K562 (cell line): ENCODE results near the gene KCTD19. TPM values are rescaled to one million over a fixed set of nuclear protein-coding genes. Genes with fewer than 3 reads are reported as not detected.

ENCODE experiments used
- DACH1 ChIP-seq: fragments of 450-650 bp; IDR thresholded peaks from 2 replicates; pipeline ENCODE4 v1.6.1; 2018; ENCODE audit not compliant: partially characterized antibody
- DMBX1 ChIP-seq: fragments of 250-450 bp; sonication (Bioruptor Pico); IDR thresholded peaks from 2 replicates; pipeline ENCODE4 v1.8.0; 2022; ENCODE audit warnings: inconsistent platforms, mild to moderate bottlenecking, moderate library complexity, borderline replicate concordance
- ETS2 ChIP-seq: IDR thresholded peaks from 2 replicates; pipeline ENCODE4 v1.6.1; 2016; ENCODE audit warnings: borderline replicate concordance, missing genetic modification characterization, mild to moderate bottlenecking, moderate library complexity, missing compliant biosample characterization; ENCODE audit not compliant: poor library complexity, severe bottlenecking
- FOSL1 ChIP-seq: fragments of 200-800 bp; sonication (Bioruptor generic); conservative IDR thresholded peaks from 2 replicates; pipeline ENCODE4 v1.6.1; 2016; ENCODE audit warnings: missing genetic modification characterization, missing compliant biosample characterization
- FOXA1 ChIP-seq: fragments of 450-650 bp; IDR thresholded peaks from 2 replicates; pipeline ENCODE4 v1.6.1; 2016; ENCODE audit warnings: mild to moderate bottlenecking, borderline replicate concordance
- FOXP4 ChIP-seq: sonication (generic); formaldehyde crosslinking; IDR thresholded peaks from 2 replicates; pipeline ENCODE4 v1.8.0; 2022; ENCODE audit warnings: mild to moderate bottlenecking, missing genetic modification reagents, borderline replicate concordance
- MBD1 ChIP-seq: fragments of 250-450 bp; sonication (Bioruptor Pico); IDR thresholded peaks from 2 replicates; pipeline ENCODE4 v1.8.0; 2022; ENCODE audit warnings: inconsistent platforms
- MCM5 ChIP-seq: fragments of 450-650 bp; IDR thresholded peaks from 2 replicates; pipeline ENCODE4 v1.6.1; 2016; ENCODE audit warnings: low read depth
- NKRF ChIP-seq: fragments of 450-650 bp; IDR thresholded peaks from 2 replicates; pipeline ENCODE4 v1.6.1; 2016; ENCODE audit warnings: borderline replicate concordance
- NRF1 ChIP-seq, 2 experiments: fragments of 450-650 bp; IDR thresholded peaks in 1 of 2; conservative IDR thresholded peaks in 1 of 2; 2 replicates each; pipeline ENCODE4 v1.6.1; 2014; ENCODE audit warnings: mild to moderate bottlenecking in 2 of 2
- RFX5 ChIP-seq: IDR thresholded peaks from 2 replicates; pipeline ENCODE4 v1.6.1; 2011; ENCODE audit warnings: low read depth, mild to moderate bottlenecking, improper control_type of control experiment, low read length
- TAF1 ChIP-seq: IDR thresholded peaks from 2 replicates; pipeline ENCODE4 v1.6.1; 2011; ENCODE audit warnings: mild to moderate bottlenecking, low read length, moderate library complexity; ENCODE audit not compliant: insufficient read depth, control insufficient read depth, severe bottlenecking; ENCODE audit errors: extremely low read depth
- TFE3 ChIP-seq: fragments of 450-650 bp; formaldehyde crosslinking; IDR thresholded peaks from 2 replicates; pipeline ENCODE4 v1.4.0; 2020; ENCODE audit warnings: mild to moderate bottlenecking, mixed read lengths
- ZNF239 ChIP-seq: fragments of 250-450 bp; sonication (Bioruptor Pico); IDR thresholded peaks from 2 replicates; pipeline ENCODE4 v1.4.0; 2020; ENCODE audit warnings: mild to moderate bottlenecking
- ZNF436 ChIP-seq: fragments of 250-450, 450-650 bp; sonication (Bioruptor Pico); formaldehyde crosslinking; IDR thresholded peaks from 2 replicates; pipeline ENCODE4 v1.7.0; 2020; ENCODE audit warnings: mild to moderate bottlenecking
- ZNF668 ChIP-seq: fragments of 250-450 bp; sonication (Bioruptor Pico); IDR thresholded peaks from 2 replicates; pipeline ENCODE4 v1.8.0; 2022; ENCODE audit warnings: mild to moderate bottlenecking, inconsistent platforms
- polyA plus RNA-seq, 8 experiments: library from polyadenylated mRNA; depleted of rRNA in 4 of 8; stranded (reverse) in 5 of 8; unstranded in 3 of 8; fragments of >200 nt; fragmentation: Nextera tagmentation in 2 of 8; fragmentation: Illumina TruSeq in 1 of 8; extraction: Ambion mirVana in 2 of 8; extraction: Trizol in 1 of 8; gene quantifications; 2 replicates each; pipeline versions ENCODE4 v1.2.1 to v1.2.3, GENCODE V29; 2011 to 2014; ENCODE audit warnings: inconsistent platforms in 1 of 8, missing spikeins in 1 of 8
- total RNA-seq, 7 experiments: library from RNA; depleted of rRNA in 6 of 7; stranded (reverse); fragments of >200 nt in 6 of 7; fragmentation: Illumina TruSeq in 2 of 7; extraction: Trizol in 2 of 7; gene quantifications; 2 replicates each; pipeline versions ENCODE4 v1.2.1 to v1.2.3, GENCODE V29; 2011 to 2021; ENCODE audit warnings: low replicate concordance in 1 of 7

The KCTD19 gene
- total and polyA plus RNA-seq, 9 of the 15 experiments (the other 6 are each of a cell fraction or from before 2014, with no cell fraction given) = 0.03 to 0.91 (median 0.22) TPM; not detected in 2

- TF ChIP-seq ZNF436 (CRISPR knock-in tag) = no peak
- no peak for TF ChIP-seq MCM5
- no peak for TF ChIP-seq TFE3 (CRISPR knock-in tag)
- no peak for TF ChIP-seq ZNF239
- TF ChIP-seq TAF1 = peak; percentile 89
- no peak for TF ChIP-seq FOSL1 (tag)
- no peak for TF ChIP-seq ETS2 (tag)
- TF ChIP-seq FOXA1 = no peak
- TF ChIP-seq FOXP4 (CRISPR knock-in tag) = peak; percentile 81; the same call in 1 of the 2 replicates
- no peak for TF ChIP-seq DMBX1 (CRISPR knock-in tag)
- no peak for TF ChIP-seq DACH1
- peak; percentile 81 to 84 for TF ChIP-seq NRF1 (conservative IDR thresholded peaks at IDR 0.05 in 1 of 2, IDR thresholded peaks at IDR 0.05 in 1 of 2)
- TF ChIP-seq NKRF = 0 out of 2 replicates have a peak, but pooled peaks have one; percentile 11
- no peak for TF ChIP-seq ZNF668
- TF ChIP-seq MBD1 (CRISPR knock-in tag) = no peak
- no peak for TF ChIP-seq RFX5
Observed at GRCh38 chr16:67247192-67248072, 79.1 kb downstream of the KCTD19 start, which contains the start of gene FHOD1 (continued).
